Ishikawa (cell line): Measurements from ENCODE around the gene SAG.

Experiments used
- CEBPB ChIP-seq: IDR thresholded peaks from 2 replicates; pipeline ENCODE4 v1.6.1; 2012
- EP300 ChIP-seq: IDR thresholded peaks from 2 replicates; pipeline ENCODE4 v1.6.1; 2012; ENCODE audit warnings: borderline replicate concordance
- REST ChIP-seq: IDR thresholded peaks from 2 replicates; pipeline ENCODE4 v1.6.1; 2012; ENCODE audit warnings: low read depth, mild to moderate bottlenecking
- ZBTB7A ChIP-seq: IDR thresholded peaks from 2 replicates; pipeline ENCODE4 v1.6.1; 2012; ENCODE audit warnings: low read depth
- TF ChIP-seq, protein P1 (sequence below): IDR thresholded peaks from 2 replicates; pipeline ENCODE4 v1.6.1; 2012

DNA sequence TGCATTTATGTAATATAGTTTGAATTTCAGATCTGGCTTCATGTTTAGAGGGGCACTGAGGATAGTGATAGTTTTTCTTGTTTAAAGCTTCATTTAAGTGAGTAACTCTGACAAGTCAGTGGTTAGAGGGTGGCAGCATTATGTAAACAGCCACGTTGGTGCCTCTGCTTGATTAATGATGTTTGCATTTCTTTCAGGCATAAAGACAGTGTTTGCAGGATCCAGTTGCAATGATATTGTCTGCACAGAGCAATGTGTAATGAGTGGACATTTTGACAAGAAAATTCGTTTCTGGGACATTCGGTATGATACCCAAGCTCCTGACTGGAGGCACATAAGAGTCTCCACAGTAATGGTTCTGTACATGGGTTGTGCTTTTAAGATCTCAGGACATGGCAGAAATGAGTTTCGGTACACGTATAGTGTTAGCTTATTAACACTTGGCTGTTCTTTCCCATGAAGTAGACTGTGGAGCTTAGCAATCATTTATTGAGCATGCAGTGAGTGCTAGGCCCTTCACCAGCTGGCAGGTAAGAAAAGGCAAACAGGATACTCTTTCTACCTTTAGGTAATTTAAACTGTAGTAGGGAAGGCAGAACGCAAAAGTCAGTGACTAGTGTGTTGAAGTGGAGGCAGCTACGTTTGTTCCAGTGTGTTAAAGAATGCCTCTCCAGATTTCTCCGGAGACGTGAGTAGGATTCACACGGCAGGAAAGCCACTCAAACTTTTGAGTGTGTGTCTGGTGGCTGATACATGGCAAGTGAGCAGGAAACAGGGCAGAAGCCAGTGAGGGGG, 17.4 kb upstream of the SAG start:
- TF ChIP-seq, protein P1, sequence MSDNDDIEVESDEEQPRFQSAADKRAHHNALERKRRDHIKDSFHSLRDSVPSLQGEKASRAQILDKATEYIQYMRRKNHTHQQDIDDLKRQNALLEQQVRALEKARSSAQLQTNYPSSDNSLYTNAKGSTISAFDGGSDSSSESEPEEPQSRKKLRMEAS = no peak
- no peak for TF ChIP-seq ZBTB7A
- no peak for TF ChIP-seq CEBPB
- TF ChIP-seq REST = no peak
- no peak for TF ChIP-seq EP300
